ENCODE results near the gene MXRA7.
A peak's percentile ranks its signal among the peaks of the same experiment; 100 is the strongest.
"Not testable (repeated sequence)": the region's sequence is repeated elsewhere in the genome, so short reads cannot be mapped to it uniquely, and the experiment has no call there.

MXRA7 gene

DNA sequence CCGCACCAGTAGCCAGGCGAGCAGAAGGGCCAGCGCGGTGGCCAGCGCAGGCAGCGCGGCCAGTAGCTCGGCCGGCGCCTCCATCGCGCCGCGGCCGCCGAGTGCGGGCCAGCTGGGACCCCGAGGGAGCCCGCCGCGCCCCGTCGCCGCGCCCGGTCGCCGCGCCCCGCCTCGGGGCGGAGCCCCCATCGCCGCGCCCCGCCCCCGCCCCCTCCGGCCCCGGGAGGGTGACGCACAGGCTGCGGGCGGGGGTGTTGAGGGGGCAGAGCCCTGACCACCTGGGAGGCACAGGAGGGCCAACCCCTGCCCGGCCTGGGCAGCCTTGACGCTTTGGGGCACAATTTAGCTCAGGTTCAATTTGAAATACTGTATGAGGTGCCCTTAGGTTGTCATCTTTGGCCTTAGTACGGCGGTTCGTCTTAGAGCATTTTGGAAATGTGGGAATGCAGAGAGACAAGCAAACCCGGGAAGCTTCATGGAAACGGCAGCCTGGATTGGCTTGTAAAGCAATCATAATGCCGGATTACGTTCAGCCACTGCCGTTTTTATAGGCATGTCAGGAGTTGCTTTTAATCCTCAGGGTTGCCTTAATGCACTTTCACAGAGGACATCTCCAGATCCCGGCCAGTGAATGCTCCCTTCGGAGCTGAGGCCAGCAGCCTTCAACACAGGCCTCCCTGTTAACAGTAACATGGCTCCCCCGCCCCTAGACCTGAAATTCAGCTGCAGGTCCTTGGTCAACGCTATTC, at the start of gene MXRA7:
Gene MXRA7 (minus strand): TSS at position 103 of the 749 bp plus-strand sequence. CDS start 19 bp downstream, at position 84.
- no peak for DNase-seq (ENCODE audit: low read depth)
- H3K4me3 ChIP-seq (ENCODE audit: low read depth, low read length): peak within 1 kb of the TSS; percentile 76

- no peak for DNase-seq (ENCODE audit: low read depth)
- no peak overlapping the region for H3K4me3 ChIP-seq (ENCODE audit: low read depth, low read length)
Observed at GRCh38 chr17:76758570-76758969, 47.8 kb upstream of the MXRA7 start.

DNA sequence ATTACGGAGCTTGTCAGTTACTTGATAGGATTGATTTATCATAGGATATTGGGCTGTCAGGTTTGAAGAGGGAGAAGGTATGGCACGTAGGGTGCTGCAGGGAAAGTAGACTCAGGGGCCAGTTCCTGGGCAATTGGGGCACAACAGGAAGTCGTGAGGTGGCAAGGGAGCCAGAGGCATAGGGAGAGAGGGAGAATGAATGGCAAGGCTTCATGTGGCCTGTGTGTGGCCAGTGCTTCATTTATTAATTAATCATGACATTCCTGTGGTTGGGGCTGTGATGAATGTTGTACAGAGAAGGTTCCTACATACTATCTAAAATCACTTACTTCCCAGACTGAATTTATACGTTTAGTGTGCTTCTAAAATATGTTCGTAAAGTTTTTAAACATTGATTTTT, 46.5 kb upstream of the MXRA7 start:
- DNase-seq (ENCODE audit: low read depth): no peak

DNA sequence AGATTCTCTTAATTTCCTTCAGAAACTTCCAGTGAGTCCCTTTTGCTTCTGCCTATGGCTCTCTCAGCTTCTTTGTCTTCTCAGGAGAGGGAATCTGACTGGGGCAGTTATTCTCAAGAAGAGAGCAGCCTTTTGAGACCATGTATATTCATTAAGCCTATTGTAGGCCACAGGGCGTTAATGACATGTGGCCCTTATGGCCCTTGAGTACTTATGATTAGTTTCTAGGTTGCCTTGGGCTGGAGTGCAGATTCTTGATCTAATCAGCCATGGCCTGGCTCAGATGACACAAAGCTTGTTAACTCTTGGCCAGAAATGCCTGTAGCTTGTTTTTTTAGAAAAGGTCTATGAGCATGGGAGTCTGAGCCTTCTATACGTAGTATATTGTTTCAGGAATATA, 44.5 kb upstream of the MXRA7 start:
- H3K4me3 ChIP-seq (ENCODE audit: low read depth, low read length): no peak overlapping the region
- DNase-seq (ENCODE audit: low read depth): no peak

More for the DNA sequence above, 46.5 kb upstream of the MXRA7 start:
- no peak overlapping the region for H3K4me3 ChIP-seq (ENCODE audit: low read depth, low read length)

DNA sequence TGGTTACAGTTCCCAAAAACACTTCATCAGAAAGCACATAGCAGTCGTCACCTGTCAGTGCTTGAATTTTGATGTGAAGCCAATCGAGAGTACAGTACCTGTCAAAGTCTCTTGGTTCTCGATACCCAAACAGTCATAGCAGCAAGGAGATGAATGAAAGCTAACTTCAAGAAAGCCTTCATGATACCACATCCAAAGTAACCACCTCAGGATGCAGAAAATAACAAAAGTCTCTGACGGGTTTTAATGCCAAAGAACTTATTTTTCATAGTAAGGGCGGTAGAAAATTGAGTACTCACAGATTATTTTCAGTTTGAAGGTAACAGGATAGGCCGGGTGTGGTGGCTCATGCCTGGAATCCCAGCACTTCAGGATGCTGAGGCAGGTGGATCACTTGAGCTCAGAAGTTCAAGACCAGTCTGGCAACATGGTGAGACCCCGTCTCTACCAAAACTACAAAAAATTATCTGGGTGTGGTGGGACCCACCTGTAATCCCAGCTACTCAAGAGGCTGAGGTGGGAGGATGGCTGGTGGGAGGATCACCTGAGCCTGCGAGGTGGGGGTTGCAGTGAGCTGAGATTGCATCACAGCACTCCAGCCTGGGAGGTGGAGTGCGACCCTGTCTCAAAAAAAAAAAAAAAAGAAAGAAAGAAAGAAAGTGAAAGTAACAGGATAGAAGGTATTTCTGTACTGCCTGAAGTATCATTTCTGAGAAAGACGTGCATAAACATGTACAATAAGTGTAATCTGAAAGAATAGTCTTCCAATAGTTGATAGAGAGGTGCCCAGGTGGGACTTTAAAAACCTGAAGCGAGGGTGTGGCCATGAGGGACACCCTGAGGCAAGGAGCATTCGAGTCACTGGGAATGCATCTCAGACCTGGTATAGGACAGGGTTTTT, 42.5 kb upstream of the MXRA7 start:
- no peak for DNase-seq (ENCODE audit: low read depth)
- no peak overlapping the region for H3K4me3 ChIP-seq (ENCODE audit: low read depth, low read length)

- H3K4me3 ChIP-seq (ENCODE audit: low read depth, low read length): no peak overlapping the region
- DNase-seq (ENCODE audit: low read depth): no peak
Observed at GRCh38 chr17:76752006-76752405, 41.2 kb upstream of the MXRA7 start.

GRCh38 chr17:76751416-76751993, 40.7 kb upstream of the MXRA7 start:
- no peak for DNase-seq (ENCODE audit: low read depth)
- no peak overlapping the region for H3K4me3 ChIP-seq (ENCODE audit: low read depth, low read length)

- H3K4me3 ChIP-seq (ENCODE audit: low read depth, low read length): no peak overlapping the region
- DNase-seq (ENCODE audit: low read depth): no peak
Observed at GRCh38 chr17:76748657-76749056, 37.9 kb upstream of the MXRA7 start.

DNA sequence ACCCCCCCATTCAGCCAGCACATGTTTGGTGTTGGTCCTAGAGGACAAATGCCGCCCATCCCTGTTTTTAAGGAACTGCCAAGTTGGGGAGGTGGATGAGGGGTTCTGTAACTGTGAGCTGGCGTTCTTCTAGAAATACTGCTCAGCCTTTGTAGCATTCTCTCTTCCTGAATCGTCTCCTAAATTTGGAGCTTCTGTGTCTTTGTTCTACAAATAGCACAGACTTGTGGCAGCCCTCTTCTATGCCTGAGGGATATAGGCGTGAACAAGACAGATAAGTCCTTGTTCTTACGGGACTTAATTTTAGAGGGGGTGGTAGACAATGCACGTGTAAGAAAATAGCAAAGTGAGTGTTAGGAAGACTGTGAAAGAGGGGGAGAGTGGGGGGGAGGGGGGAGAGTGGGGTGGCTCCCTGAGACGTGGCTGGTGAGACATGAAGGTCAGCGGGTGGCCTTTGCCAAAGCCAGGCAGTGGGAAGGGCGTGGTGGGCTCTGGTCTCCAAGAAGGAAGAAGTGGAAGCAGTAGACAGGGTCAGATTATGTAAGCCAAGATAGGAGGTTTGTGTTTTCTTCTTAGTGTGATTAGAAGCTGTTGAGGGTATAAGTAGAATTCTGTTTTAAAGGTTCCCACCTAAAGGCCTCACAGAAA, 37.1 kb upstream of the MXRA7 start:
- DNase-seq (ENCODE audit: low read depth): no peak
- no peak overlapping the region for H3K4me3 ChIP-seq (ENCODE audit: low read depth, low read length)

GRCh38 chr17:76745785-76746184, 35.0 kb upstream of the MXRA7 start:
- not testable (repeated sequence) for H3K4me3 ChIP-seq (ENCODE audit: low read depth, low read length); DNase-seq (ENCODE audit: low read depth)

DNA sequence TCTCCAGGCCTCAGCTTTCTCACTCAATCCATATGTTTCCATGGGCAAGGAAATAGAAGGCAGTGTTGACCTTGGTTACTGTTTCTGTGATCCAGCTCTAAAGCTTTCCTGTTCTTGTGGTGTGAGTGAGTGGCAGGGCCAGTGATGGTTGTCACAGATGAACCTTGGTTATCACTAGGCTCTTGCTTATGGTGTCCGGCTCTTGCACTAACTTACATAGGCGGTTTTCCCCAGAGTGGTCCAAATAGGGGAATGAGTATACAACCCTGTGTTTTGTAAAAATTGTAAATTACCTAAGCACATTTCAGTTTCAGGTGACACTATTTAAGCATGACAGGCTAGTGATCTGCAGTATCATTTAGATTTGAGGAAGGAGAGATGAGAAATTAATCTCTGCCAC, 34.0 kb upstream of the MXRA7 start:
- no peak overlapping the region for H3K4me3 ChIP-seq (ENCODE audit: low read depth, low read length)
- DNase-seq (ENCODE audit: low read depth): no peak

DNA sequence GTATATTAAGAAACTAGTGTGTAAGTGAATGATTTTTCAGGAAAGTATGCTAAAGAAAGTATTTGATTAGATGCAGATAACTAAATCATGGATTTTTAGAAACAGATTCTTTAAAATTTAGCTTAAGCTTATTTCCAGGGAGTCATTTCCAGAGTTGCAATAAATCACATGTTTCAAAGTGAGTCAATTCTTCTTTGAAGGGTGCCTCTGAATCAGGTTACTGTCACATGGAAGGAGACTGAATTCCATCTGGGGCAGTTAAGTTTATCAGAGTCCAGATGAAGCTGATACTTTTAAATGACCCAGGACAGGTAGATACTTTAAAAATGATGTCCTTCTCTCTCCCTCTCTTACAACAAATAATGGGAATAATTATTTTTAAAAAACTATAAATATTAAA, 32.2 kb upstream of the MXRA7 start:
- DNase-seq (ENCODE audit: low read depth): no peak
- no peak overlapping the region for H3K4me3 ChIP-seq (ENCODE audit: low read depth, low read length)

GRCh38 chr17:76740329-76741118, 29.8 kb upstream of the MXRA7 start:
- no peak overlapping the region for H3K4me3 ChIP-seq (ENCODE audit: low read depth, low read length)
- DNase-seq (ENCODE audit: low read depth): peak; percentile 23

DNA sequence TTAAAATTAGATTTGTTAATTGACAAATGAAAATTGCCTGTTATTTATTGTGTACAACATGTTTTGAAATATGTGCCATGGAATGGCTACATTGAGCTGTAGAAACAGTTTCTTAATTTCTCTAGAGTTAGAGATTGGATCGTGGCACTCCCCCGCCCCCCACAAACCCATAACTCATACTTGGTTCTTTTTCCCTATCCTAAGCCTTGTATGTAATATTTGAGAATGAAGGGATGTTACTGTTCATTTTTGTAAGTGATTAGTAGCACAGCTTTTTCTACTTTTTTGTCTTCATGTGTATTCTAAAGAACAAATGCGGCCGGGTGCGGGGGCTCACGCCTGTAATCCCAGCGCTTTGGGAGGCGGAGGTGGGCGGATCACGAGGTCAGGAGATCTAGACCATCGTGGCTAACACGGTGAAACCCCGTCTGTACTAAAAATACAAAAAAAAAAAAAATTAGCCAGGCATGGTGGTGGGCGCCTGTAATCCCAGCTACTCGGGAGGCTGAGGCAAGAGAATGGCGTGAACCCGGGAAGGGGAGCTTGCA, 28.9 kb upstream of the MXRA7 start:
- not testable (repeated sequence) for DNase-seq (ENCODE audit: low read depth); H3K4me3 ChIP-seq (ENCODE audit: low read depth, low read length)

DNA sequence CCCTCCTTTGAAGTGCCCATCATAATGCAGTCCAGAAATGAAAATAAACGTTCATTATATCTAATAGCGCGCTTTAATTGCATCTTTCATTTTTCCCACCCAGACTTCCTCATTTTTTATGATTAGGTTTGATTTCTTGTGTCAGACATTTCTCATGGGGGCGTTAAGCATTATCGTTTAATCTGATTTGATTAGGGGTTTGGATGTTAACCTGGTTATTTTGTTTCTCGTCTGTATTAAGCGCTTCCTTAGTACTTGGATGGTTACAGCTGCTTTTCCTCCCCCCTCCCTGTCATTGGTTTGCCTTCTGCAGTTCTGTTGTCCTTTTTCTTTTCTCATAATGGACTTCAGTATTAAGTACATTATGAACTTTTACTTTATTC, 27.7 kb upstream of the MXRA7 start:
- DNase-seq (ENCODE audit: low read depth): no peak

GRCh38 chr17:76737676-76738467, 27.1 kb upstream of the MXRA7 start, which contains the start of gene MFSD11:
TSS of gene MFSD11 (plus strand) at chr17:76738119. CDS start at chr17:76738353, 234 bp downstream.
- peak; percentile 90 for DNase-seq (ENCODE audit: low read depth)
- H3K4me3 ChIP-seq (ENCODE audit: low read depth, low read length): peak within 1 kb of the TSS; percentile 95

More for the DNA sequence above, 27.7 kb upstream of the MXRA7 start:
- H3K4me3 ChIP-seq (ENCODE audit: low read depth, low read length): peak overlapping the region; percentile 95

- peak; percentile 96 for DNase-seq (ENCODE audit: low read depth)
- peak within 1 kb of the TSS; percentile 95 for H3K4me3 ChIP-seq (ENCODE audit: low read depth, low read length)
Observed at GRCh38 chr17:76737082-76737675, 26.4 kb upstream of the MXRA7 start, which contains the start of gene SRSF2. TSS of gene SRSF2 (minus strand) at chr17:76737331. CDS start at chr17:76737160, 171 bp downstream.
